ENCODE data around the gene CORO7.
A peak's percentile ranks its signal among the peaks of the same experiment; 100 is the strongest.

Gene CORO7

DNA sequence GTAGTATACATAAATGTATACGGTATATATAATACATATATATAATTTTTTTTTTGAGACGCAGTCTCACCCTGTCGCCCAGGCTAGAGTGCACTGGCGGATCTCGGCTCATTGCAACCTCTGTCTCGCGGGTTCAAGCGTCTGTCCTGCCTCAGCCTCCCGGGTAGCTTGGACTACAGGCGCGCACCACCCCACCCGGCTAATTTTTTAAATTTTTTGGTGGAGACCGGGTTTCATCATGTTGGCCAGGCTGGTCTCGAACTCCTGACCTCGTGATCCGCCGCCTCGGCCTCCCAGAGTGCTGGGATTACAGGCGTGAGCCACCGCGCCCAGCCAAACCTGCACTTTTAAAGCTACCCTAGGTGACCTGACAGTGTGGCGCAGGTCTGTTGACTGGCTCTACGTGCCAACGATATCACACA is 66.0 kb downstream of the CORO7 start:
- TF ChIP-seq, protein P1, sequence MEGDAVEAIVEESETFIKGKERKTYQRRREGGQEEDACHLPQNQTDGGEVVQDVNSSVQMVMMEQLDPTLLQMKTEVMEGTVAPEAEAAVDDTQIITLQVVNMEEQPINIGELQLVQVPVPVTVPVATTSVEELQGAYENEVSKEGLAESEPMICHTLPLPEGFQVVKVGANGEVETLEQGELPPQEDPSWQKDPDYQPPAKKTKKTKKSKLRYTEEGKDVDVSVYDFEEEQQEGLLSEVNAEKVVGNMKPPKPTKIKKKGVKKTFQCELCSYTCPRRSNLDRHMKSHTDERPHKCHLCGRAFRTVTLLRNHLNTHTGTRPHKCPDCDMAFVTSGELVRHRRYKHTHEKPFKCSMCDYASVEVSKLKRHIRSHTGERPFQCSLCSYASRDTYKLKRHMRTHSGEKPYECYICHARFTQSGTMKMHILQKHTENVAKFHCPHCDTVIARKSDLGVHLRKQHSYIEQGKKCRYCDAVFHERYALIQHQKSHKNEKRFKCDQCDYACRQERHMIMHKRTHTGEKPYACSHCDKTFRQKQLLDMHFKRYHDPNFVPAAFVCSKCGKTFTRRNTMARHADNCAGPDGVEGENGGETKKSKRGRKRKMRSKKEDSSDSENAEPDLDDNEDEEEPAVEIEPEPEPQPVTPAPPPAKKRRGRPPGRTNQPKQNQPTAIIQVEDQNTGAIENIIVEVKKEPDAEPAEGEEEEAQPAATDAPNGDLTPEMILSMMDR (IDR thresholded peaks at IDR 0.05; ENCODE audit: insufficient read depth, low read length, poor library complexity, severe bottlenecking): no peak
- H3K4me3 ChIP-seq (replicated peaks; ENCODE audit: low read depth, low read length): peak overlapping the region; percentile 100
- no peak for DNase-seq (ENCODE audit: extremely low read depth, insufficient read length)

DNA sequence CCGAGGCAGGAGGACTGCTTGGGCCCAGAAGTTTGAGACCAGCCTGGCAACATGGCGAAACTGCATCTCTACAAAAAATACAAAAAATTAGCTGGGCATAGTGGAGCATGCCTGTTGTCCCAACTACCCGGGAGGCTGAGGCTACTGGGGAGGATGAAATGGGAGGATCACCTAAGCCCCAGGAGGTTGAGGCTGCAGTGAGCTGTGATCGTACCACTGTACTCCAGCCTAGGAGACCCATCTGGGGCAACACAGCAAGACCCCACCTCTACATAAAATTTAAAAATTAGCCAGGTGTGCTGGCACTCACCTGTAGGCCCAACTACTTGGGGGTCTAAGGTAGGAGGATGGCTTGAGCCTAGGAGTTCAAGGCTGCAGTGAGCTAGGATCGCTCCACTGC is 67.1 kb downstream of the CORO7 start:
- H3K27me3 ChIP-seq (replicated peaks; ENCODE audit: control insufficient read depth, insufficient read depth, low read length): no peaks in the 10 kb centered on the region
- DNase-seq (ENCODE audit: extremely low read depth, insufficient read length): no peak
- TF ChIP-seq, protein P1 (IDR thresholded peaks at IDR 0.05; ENCODE audit: insufficient read depth, low read length, poor library complexity, severe bottlenecking): no peak
- no peak overlapping the region for H3K4me3 ChIP-seq (replicated peaks; ENCODE audit: low read depth, low read length)
- peaks cover 7% of the 10 kb centered on the region for H3K36me3 ChIP-seq (ENCODE audit: control insufficient read depth, insufficient read depth, low read length)

More for the DNA sequence above, 66.0 kb downstream of the CORO7 start:
- Histone ChIP-seq H3K36me3 (ENCODE audit: control insufficient read depth, insufficient read depth, low read length) (peaks cover 13% of the 10 kb centered on the region), H3K27me3 (replicated peaks; ENCODE audit: control insufficient read depth, insufficient read depth, low read length) (no peaks in the 10 kb centered on the region)

DNA sequence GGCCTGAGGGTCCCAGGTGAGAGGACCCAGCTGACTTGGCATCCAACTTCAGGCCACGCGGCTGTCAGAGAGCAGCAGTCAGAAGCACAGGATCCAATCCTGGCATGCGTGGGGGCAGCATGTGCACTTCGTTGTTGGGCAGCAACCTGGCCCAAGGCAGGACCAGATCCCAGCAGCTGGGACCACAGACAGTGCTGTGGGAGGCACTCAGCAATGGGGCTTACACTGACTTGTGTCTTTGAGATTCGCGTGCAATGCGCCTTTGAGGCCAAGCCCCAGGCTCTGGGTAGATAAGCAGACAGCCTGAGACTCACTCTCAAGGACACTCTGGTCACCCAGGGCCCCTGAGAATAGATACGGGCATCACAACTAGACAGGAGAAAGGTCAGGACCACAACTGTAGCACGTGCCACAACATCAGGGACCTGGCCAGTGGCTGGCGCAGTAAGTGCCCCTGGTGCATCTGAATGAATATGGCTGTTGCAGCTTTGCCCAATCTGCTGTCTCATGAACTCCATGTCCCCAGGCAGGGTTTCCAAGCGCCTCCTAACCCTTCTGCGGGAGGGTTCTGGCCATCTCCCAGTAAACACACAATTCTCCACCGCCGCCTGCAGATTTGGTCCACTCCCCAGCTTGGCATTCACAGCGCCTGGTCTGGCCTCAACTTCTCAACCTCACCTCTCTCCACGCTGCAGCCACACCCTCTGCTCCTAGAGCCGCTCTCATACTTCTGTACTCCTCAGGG is 68.5 kb downstream of the CORO7 start:
- H3K36me3 ChIP-seq (ENCODE audit: control insufficient read depth, insufficient read depth, low read length): peaks cover 10% of the 10 kb centered on the region
- H3K4me3 ChIP-seq (replicated peaks; ENCODE audit: low read depth, low read length): no peak overlapping the region
- TF ChIP-seq, protein P1 (IDR thresholded peaks at IDR 0.05; ENCODE audit: insufficient read depth, low read length, poor library complexity, severe bottlenecking): no peak
- H3K27me3 ChIP-seq (replicated peaks; ENCODE audit: control insufficient read depth, insufficient read depth, low read length): no peaks in the 10 kb centered on the region
- no peak for DNase-seq (ENCODE audit: extremely low read depth, insufficient read length)

DNA sequence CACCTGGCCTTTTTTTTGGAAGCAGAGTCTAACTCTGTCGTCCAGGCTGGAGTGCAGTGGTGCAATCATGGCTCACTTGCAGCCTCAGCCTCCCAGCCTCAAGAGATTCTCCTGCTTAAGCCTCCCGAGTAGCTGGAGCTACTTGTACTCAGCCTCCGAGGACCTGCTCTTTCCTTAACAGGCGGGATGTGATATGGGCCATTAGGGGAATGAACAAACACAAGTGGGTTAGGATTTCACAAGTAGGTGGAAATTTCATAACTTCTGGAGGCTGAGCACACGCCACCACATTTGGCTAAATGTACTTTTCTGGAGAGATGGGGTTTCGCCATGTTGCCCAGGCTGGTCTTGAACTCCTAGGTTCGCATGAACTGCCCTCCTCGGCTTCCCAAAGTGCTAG is 69.4 kb downstream of the CORO7 start:
- H3K27me3 ChIP-seq (replicated peaks; ENCODE audit: control insufficient read depth, insufficient read depth, low read length): no peaks in the 10 kb centered on the region
- DNase-seq (ENCODE audit: extremely low read depth, insufficient read length): no peak
- TF ChIP-seq, protein P1 (IDR thresholded peaks at IDR 0.05; ENCODE audit: insufficient read depth, low read length, poor library complexity, severe bottlenecking): no peak
- H3K36me3 ChIP-seq (ENCODE audit: control insufficient read depth, insufficient read depth, low read length): peaks cover 11% of the 10 kb centered on the region
- no peak overlapping the region for H3K4me3 ChIP-seq (replicated peaks; ENCODE audit: low read depth, low read length)

DNA sequence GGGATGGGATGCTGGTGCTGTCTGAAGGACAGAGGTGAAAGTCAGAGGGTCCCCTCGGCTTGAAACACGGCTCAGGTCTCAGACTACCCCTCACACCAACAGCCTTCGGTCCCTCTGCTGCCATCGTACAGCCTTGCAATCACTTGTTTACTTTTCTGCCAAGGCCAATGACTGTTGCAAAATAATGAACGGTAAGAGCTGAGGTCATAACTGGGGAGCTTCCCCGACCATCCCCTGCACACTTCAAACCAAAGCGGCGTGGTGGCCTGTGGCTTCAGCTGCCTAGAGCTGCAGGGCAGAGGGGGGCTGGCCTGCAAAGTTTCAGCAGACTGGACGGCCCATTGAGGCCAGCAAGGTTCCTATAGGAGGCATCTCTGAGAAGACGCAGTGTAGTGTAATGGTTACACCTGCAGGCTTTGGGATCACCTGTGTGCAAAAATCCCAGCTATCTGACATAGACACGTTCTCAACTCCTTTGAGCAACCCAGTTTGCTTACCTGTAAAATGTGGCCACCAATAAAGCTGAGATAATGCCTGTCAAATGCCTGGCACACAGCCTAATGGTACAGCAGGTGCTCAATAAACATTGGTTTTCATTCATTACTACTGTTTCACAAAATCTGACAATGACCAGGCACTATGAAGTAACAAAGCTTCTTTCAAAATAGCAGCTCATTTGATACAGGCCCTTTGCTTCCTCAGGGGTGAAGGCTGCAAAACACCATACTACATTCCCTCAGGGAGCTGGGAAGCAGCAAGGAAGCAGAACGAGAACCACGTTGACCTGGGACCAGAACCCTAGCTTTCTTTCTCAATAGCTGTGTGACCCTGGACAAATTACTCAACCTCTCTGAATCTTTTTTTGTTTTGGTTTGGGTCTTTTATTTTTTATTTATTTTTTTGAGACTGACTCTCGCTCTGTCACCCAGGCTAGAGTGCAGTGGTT is 70.3 kb downstream of the CORO7 start:
- Histone ChIP-seq H3K27me3 (replicated peaks; ENCODE audit: control insufficient read depth, insufficient read depth, low read length) (no peaks in the 10 kb centered on the region), H3K4me3 (replicated peaks; ENCODE audit: low read depth, low read length) (no peak overlapping the region), H3K36me3 (ENCODE audit: control insufficient read depth, insufficient read depth, low read length) (peaks cover 17% of the 10 kb centered on the region)
- TF ChIP-seq, protein P1 (IDR thresholded peaks at IDR 0.05; ENCODE audit: insufficient read depth, low read length, poor library complexity, severe bottlenecking): no peak
- no peak for DNase-seq (ENCODE audit: extremely low read depth, insufficient read length)

All from GM06990 (cell line).